Measurements from ENCODE around the gene PXN.

GRCh38 chr12:120211904-120212283 is 53.6 kb downstream of the PXN start:
- no peak for TF ChIP-seq POLR2A (IDR thresholded peaks at IDR 0.05)
- TF ChIP-seq, protein P1, sequence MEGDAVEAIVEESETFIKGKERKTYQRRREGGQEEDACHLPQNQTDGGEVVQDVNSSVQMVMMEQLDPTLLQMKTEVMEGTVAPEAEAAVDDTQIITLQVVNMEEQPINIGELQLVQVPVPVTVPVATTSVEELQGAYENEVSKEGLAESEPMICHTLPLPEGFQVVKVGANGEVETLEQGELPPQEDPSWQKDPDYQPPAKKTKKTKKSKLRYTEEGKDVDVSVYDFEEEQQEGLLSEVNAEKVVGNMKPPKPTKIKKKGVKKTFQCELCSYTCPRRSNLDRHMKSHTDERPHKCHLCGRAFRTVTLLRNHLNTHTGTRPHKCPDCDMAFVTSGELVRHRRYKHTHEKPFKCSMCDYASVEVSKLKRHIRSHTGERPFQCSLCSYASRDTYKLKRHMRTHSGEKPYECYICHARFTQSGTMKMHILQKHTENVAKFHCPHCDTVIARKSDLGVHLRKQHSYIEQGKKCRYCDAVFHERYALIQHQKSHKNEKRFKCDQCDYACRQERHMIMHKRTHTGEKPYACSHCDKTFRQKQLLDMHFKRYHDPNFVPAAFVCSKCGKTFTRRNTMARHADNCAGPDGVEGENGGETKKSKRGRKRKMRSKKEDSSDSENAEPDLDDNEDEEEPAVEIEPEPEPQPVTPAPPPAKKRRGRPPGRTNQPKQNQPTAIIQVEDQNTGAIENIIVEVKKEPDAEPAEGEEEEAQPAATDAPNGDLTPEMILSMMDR (IDR thresholded peaks at IDR 0.05): no peak
